GM19328 (cell line): ENCODE data around the gene ELMOD3.
"Not testable (repeated sequence)": the region's sequence is repeated elsewhere in the genome, so short reads cannot be mapped to it uniquely, and the experiment has no call there.

ENCODE experiments used
- ATAC-seq: cut with Tn5 transposase; IDR thresholded peaks from one replicate; pipeline ENCODE4 v1.9.1; 2021; ENCODE audit warnings: mild to moderate bottlenecking, moderate library complexity; ENCODE audit not compliant: unreplicated experiment

The ELMOD3 gene

DNA sequence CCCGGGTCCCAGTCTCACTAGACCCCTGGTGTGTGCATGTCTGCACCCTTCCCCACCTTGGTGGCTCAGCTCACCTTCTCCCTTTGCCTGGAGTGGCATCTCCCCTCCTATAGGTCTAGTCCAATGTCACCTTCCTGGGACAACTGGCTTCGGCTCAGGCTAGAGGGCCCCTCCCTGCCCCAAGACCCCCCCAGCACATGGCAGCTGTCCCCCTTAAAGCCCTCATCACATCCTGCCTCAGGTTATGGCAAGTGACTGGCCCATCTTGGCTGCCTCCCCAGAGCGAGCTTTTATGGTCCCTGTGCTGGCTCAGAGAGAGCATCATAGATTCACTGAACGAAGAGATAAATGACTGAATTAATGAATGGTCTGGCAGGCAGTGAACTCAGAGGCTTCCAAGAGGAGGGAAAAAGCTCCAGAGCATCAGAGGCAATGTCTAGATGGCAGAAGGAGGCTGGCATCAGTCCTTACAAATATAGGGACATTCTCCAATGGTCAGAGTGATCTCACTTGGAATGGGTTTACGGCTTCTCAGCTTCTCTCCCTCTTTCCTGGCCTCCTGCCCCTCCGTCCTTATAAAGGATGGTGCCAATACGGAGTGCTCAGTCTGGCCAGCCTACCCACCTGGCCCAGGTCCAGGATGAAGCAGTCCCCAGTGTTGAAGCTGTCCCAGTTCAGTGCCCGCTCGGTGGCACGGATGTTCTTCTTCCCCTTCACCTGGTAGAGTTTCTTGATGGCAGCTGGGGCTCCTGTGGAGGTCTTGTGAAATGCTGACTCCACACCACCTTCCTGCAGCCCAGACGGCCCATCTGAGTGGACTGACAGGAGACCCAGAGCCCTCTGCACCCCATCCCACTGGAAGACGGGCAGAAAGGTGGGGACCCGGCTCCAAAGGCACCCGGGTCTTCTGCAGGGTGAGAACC, 46.2 kb downstream of the ELMOD3 start:
- no peak for ATAC-seq

DNA sequence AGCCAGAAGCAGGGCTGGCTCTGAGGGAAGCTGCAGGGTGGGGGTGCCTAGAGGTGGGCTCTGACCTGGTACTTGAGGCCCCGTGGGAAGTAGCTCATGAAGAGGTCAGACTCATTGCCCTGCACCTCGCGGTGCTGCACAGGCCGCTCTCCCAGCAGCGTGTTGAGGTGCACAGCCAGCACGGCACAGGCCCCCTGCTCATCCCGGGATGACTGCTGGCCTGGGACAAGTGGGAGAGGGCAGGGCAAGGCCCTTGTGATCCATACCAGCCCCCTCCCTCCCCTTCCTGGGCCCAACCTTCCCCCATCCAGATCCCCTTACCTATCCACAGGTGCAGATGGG, 46.9 kb downstream of the ELMOD3 start:
- no peak for ATAC-seq

DNA sequence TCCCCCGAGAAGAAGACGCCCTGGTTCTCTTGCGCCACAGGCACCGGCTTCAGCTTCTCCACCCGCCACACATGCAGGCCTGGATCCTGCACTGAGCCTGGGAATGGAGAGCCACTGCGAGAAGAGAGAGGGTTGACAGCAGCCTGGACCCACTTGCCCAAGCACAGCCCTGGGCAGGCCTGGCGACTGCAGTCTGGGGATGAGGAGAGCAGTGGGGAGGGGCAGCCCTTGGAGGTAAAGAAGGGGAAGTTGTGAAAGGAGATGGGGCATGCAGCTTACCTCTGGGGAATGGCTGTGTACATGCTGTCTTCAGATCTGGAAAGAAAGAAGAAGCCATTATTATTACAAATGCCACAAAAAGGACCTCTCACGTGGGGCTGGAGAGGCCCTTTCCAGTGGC, 47.3 kb downstream of the ELMOD3 start:
- no peak for ATAC-seq

DNA sequence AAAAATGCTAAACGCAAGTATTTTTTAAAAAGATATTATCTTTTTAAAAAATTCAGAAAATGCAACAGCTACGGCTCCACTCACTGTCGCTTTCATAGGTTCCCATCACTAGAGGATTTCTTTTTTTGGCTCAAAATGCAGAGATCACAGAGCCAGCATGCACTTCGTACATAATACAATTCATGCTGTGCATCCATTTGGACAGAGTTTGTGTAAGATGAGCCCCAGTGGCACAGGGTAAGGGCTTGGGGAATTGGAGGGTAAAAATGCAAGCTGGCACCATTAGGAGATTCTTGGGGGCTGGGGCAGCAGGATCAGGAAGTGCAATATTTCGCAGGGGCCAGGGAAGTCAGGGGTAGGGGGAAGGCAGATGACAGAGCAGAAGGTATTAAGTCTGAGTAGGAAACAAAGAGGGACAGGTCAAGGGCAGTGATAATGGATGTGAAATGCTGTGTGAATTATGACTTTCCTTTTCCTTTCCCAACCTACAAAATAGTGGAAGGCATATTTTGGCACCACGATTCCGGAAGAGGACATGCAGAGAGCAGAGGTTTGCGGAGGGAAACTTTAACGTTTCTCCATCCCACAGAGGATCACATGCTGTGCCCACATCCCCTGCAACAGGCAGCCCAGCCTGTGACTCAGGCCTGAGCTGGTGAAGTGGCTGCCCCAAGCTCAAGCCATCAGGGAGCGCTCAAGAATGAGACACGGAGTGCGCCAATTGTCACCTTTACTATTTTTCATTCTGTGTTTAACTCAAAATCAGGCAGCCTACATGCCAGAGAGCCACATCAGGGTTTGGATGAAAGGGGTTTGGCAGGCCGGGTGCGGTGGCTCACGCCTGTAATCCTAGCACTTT, 50.9 kb downstream of the ELMOD3 start:
- ATAC-seq: no peak

DNA sequence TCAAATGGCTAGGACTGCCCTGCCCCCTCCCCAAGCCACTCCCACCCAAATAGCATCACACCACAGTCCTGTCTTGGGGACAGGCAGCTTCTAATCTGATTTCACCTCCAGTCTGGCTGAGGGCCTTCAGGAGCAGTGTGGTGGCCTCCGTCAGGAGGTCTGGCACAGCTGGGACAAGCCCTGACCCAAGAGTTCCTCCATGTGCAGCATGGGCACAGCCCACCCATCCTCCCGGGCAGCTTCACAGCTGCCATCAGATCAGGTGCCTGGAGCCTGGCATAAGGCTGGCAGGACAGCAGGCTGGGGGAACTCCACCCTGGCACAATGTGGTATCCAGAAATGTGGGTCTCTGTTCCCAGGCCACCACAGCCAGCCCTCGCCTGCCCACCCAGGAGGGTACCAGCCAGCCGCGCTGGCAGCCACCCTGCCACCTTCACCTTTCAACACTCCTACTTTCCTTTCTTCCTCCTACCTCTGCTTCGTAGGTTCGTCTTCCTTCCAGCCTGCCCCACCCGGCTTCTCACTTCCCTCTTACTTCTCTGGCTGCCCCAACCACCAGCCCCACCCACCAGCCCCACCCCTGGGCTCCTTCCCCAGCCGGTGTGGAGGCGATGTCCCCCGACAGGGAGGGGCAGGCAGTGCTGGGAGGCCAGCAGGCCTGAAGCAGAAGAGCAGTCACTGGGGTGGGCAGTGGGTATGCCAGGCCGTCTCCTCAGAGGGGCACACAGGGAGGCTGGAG, 55.4 kb downstream of the ELMOD3 start, which contains the start of gene CAPG:
CAPG (minus strand) TSS at position 522 of the 739 bp plus-strand sequence. CDS start 8,221 bp downstream, outside the sequence.
- peak; percentile 54 for ATAC-seq

DNA sequence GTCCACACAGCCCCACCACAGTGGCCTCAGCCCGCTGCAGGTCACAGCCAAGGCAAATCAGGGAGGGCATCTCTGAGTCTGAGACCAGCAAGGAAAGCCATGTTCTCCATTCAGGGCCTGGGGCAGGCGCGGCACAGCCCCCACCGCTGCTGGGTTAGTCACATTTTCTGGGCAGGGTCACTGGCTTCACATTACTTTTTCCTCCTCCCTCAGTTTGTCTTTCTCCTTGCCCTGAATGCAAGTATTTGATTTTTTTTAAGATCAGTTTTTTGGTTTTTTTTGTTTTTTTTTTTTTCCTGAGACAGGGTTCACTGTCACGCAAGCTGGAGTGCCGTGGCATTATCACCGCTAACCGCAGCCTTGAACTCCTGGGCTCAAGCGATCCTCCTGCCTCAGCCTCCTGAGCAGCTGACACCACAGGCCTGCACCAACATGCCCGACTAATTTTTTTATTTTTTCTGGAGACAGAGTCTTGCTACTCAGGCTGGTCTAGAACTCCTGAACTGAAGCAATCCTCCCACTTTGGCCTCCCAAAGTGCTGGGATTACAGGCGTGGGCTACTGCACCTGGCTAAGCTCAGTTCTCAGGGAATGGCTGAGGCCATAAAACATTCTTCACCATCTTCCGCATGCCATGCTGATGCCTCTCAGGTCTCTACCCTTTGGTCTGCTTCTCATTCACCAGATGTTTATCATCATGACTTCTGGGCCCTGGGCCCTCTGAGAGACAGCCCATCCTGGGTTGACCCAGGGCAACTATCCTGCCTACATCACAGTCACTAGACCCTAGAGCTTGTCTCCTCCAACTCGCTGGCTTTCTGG, 56.2 kb downstream of the ELMOD3 start:
- no peak for ATAC-seq

DNA sequence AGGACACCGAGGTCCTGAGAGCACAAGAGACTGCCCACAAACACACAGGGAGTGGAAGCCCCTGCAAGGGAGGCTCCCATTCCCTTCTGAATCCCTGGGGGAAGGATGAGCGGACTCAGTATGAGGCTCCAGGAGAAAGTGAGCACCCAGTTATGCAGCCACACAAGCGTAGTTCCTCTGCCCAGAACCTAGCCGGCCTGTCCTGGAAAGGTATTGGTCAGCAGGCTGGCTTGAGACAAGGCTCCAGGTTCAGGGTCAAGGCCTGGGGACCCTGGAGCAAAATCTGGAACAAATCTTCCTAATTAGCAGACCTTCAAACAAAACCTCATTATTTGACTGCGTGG, 56.8 kb downstream of the ELMOD3 start:
- ATAC-seq: no peak

DNA sequence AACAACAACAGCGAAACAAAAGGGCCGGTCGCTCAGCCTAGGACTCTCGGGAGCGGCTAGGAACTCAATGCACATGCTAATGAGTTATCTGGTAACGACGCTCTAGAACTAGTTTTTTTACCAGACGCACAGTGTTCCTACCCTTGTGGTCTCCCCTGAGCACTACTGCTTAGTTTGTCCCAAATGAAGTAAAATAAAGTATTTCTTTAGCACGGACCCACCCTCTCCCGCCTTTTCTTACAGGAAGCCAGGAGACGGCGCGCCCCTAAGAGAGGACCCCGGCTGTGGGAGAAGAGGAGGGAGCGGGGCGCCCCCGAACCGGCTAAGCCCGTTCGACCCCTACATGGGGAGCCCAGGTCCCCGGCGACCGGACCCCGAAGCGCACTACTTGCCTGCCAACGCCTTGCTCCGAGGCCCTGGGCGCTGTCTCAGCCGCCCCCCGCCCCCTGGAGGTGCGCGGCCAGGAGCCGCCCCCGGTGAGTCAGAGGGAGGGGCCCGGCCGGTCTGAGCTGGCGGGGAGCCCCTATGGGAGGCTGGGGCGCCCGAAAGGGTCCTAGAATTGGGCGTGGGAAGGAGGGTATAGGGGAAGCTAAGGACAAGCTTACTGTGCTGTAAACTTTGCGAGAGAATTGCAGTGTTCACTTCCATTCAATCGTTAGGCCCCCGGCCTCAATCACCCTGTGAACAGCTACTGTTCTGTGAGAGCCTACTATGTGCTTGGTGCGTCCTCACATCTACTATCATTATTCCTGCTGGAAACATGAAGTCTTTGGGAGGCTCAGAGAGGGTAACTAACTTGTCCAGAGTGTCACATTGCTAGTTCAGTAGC, 59.2 kb downstream of the ELMOD3 start:
- ATAC-seq: no peak

DNA sequence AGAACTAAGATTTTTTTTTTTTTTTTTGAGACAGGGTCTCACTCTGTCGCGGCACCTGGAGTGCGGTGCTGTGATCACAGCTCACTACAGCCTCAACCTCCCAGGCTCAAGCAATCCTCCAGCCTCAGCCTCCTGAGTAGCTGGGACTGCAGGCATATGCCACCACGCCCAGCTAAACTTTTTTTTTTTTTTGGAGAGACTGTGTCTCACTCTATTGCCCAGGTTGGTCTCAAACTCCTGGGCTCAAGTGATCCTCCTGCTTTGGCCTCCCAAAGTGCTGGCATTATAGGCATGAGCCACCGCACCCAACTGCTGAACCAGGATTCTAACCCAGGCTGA, 59.8 kb downstream of the ELMOD3 start:
- ATAC-seq: not testable (repeated sequence)

DNA sequence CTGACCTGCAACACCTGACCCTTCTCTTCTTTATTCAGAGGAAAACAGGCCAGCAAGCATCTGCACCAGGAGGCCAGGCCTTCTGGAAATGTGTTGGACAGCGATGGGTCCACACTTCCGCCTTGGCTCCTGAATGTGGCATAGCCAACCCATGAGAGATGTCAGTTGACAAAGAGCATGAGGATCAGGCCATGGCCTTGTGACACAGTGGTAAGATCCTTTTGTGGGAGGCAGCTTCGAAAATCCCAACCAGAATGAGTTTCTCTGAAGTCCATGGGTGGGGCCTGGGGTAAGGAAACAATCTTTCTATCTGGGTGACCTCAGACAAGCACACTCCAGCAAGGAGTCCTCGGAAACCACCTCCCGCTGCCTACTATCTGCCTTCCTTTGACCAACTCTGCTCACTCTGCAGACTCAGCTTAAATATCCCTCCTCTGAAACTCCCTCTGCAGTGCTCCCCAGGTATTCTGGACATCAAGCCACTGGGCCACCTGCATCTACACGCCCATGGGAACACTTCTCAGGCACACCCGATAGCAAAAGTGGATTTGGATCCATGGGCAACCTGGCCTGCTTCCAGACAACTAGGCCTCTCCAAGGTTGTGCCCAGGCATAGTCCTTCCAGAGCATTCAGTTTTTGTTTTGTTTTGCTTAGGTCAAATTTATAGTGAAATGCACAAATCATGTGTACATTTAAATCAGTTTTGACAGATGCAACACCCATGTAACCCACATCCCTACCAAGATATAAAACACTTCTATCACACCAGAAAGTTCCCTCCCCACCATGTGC, 60.4 kb downstream of the ELMOD3 start:
- no peak for ATAC-seq

DNA sequence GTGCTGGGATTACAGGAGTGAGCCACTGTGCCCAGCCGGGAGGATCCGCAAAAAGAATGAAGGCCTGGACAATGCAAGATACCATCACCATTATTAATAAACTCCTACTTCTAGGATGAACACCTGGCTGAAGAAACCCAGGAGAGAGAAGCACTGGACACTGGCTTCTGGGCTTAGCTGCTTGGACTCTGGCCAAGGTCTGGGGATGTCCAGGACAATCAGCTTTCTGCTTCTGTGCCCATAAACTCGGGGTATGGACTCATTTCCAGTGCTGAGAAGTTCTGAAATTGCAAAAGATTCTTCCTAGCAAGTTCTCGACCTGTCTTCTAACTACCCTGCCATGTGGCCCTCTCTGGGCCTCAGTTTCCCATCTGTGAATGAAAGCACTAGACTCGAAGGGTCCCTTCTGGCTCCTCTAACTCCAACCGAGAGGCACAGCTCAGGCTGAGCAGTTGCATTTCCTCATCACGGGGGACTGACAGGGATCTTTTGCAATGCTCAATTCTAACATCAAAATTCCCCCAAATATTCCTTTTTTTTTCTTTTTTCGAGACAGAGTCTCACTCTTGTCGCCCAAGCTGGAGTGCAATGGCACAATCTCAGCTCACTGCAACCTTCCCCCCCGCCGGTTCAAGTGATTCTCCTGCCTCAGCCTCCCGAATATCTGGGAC, 61.5 kb downstream of the ELMOD3 start:
- ATAC-seq: no peak

DNA sequence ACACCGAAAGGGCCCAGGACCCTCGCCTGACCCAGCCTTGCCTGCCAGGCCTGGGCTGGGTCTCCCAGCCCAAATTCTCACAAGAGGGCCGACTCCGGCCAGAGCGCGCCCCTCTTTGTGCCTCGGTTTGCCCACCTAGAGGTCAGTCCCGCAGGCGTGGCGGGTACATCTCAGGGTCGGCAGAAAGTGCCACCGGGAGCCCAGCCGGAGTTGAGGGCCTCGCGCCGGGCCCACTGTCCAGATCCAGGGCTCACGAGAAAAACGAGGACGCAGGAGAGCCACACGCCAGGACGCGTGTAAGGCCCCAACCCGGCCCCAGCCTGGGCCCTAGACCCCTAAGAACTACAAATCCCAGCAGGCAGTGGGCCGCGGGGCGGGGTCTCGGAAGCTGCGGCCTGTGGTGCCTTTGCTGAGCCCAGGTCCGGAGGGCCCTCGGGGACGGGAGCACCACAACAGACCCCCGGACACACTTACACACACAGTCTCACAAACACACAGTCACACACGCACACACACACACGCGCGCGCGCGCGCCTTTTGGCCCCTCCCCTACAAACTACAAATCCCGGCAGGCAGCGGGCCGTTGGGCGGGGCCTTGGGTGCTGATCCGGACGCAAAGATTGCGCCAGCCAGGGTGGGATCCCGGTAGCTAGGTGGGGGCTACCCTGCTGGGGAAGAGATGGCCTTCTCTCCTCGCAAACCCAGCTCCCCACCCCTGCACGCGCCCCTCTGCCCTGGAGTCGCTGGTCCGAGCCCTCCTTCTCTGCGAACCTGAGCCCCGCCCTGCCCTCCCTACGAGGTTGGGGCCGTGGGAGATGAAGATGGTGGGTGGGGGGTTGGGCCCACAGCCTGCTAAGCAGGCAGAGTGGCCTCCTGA, 63.8 kb downstream of the ELMOD3 start, which contains the start of gene SH2D6:
SH2D6 (plus strand) TSS at position 583 of the 877 bp plus-strand sequence. CDS start 10,752 bp downstream, outside the sequence.
- peak; percentile 79 for ATAC-seq

DNA sequence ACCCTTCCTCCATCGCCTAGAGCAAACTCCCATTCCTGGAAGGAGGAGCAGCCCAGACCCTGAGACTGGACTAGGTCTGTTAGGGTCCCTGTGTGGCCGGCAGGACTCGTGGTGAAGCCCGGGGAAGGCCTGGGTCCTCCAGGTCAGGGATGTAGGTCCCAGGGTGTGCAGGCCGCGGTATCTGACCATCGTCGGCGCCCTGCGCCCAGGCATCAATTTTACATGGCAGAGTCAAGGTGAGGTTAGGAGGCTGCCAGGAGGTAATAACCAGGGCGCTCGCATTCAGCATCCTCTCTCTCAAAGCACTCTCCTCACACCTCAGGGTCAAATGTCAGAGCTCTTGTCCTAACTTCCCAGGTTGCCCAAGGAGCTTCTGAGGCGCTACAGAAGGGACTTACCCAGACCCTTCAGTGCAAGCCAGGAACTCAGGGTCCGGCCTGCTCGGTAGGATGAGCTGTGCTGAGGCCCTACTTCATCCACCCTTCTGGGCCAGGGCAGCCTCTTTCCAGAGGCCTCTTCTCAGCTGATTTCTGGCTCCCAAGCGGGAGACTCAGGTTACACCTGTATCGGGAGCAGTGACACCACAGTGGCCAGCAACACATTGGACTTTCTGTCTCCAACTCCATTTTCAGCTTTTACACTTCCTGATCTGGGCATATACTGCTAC, 64.6 kb downstream of the ELMOD3 start:
- ATAC-seq: no peak

DNA sequence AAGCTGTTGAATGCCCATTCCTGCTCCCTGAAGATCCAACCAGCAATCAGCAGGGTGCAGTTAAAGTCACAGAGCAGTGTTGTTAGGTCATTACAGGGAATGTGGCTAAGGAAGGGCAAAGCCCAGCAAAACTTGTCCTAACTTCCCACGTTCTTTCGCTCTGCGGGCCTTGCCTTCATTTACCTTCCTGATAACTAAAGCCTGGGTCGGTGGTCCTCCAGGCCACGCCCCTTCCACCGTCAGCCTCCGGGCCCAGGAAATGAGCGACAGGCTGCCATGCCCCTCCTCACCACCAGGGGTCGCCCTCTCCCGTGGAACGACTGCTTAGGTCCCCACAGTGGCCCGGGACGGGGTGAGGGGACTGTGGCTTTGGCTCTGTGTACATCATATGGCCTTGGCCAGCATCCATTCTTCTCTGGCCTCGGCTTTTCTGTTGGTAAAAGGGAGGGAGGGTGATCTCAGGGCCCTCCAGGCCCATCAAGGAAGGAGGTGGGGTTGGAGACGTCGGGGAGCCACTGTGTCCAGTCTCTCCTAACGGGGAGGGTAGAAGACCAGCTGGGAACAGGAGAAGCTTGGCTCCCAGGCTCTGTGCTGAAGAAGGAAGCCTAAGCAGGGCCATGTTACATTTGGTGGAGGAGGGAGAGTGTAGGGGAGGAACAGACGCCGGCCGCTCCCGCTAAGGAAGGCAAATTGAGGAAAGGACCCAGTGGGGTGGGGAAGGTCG, 66.1 kb downstream of the ELMOD3 start:
- ATAC-seq: peak; percentile 52

DNA sequence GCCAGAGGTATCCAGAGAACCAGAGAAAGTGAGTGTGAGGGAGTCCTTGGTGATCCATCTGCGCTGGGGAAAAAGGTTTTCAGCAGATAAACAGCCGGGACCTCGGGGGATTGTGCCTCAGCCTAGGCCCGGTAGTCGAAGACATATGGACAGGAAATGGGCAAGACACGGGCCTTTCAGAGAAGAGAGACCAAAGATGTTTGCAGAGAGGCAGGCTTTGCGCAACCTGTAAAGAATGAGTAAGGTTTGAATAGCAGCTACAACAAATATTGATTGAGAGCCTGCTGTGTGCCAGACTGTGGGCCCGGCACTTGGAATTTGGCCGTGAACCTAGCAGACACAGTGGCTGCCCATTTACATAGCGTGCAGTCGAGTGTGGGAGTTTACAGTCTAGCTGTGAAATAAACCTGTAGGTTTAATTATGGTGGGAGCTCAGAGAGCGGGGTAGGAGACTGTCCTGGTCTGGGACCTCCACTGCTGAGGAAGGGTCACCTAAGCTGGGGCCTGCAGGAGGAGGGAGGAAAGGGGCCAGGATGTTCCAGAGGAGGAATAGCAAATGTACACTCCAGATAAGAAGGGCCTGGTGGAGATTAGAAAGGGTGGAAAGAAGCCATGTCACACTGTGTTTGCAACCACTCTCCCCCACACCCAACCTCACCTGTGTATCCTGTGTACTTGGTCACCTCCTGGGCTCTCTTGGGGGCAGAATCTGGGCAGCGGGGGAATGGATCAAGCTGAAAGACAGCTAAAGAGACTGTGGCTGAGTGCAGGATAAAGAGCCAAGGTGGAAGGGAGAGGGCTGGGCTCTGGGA, 66.9 kb downstream of the ELMOD3 start:
- no peak for ATAC-seq
